H1 (cell line): Measurements from ENCODE around the gene PTPRT. TPM values are rescaled to one million over a fixed set of nuclear protein-coding genes. Genes with fewer than 3 reads are reported as not detected.

Source experiments
- CTCF ChIA-PET: fragments of 300-600 bp; sonication (Branson Sonifier 250); formaldehyde crosslinking; loops from one replicate; lab custom pipeline; 2021; ENCODE audit not compliant: partially characterized antibody; lab: Charles Lee
- POLR2A ChIA-PET: fragments of 300-600 bp; sonication (Branson Sonifier 250); formaldehyde crosslinking; loops from one replicate; lab custom pipeline; 2021; ENCODE audit warnings: inconsistent platforms; ENCODE audit not compliant: partially characterized antibody; lab: Charles Lee
- DNase-seq, 2 experiments: peaks; one replicate each; pipeline versions ENCODE4 v3.0.0 to v3.0.0-alpha.2; 2010 to 2022; ENCODE audit warnings: low spot score in 2 of 2, low read depth in 1 of 2, mixed read lengths in 1 of 2
- FAIRE-seq: peaks from 2 replicates; lab custom pipeline; 2011; peaks lifted over from hg19 to GRCh38; lab: Jason Lieb, UNC
- H2AFZ ChIP-seq: 2 replicates; pipeline ENCODE4 v1.8.1; 2012; ENCODE audit warnings: low read length, inconsistent platforms
- H2AK5ac ChIP-seq: 2 replicates; pipeline ENCODE4 v1.6.1; 2013; ENCODE audit warnings: low read depth, low read length
- H2BK120ac ChIP-seq: replicated peaks from 2 replicates; pipeline ENCODE3; 2013; ENCODE audit warnings: low read depth, low read length, inconsistent platforms
- H2BK12ac ChIP-seq: 2 replicates; pipeline ENCODE4 v1.6.1; 2013; ENCODE audit warnings: low read depth, low read length
- H2BK15ac ChIP-seq: 2 replicates; pipeline ENCODE4 v1.6.1; 2013; ENCODE audit warnings: low read length
- H2BK20ac ChIP-seq: 2 replicates; pipeline ENCODE4 v1.6.1; 2013; ENCODE audit warnings: low read length
- H2BK5ac ChIP-seq: 2 replicates; pipeline ENCODE4 v1.6.1; 2013; ENCODE audit warnings: low read depth, low read length
- H3K14ac ChIP-seq: 2 replicates; pipeline ENCODE4 v1.6.1; 2013; ENCODE audit warnings: inconsistent platforms; ENCODE audit not compliant: insufficient read length
- H3K18ac ChIP-seq: 2 replicates; pipeline ENCODE4 v1.6.1; 2013; ENCODE audit warnings: low read length; ENCODE audit errors: extremely low read depth
- H3K23ac ChIP-seq: 2 replicates; pipeline ENCODE4 v1.6.1; 2013; ENCODE audit warnings: inconsistent platforms; ENCODE audit not compliant: insufficient read length
- H3K23me2 ChIP-seq: 2 replicates; pipeline ENCODE4 v1.6.1; 2013; ENCODE audit warnings: low read depth, low read length
- H3K27ac ChIP-seq: 2 replicates; pipeline ENCODE4 v1.6.1; 2011; ENCODE audit warnings: low read depth, low read length, inconsistent platforms
- H3K27me3 ChIP-seq, 4 experiments: replicated peaks in 1 of 4; 1 replicate in 1 of 4; 2 replicates in 3 of 4; pipeline versions ENCODE4 v1.6.1 to v1.8.1; 2011 to 2013; ENCODE audit warnings: low read length in 3 of 4, mild to moderate bottlenecking in 3 of 4, inconsistent platforms in 2 of 4, mixed read lengths in 2 of 4, moderate library complexity in 1 of 4; ENCODE audit not compliant: control insufficient read depth in 3 of 4, insufficient read depth in 3 of 4; ENCODE audit errors: extremely low read depth in 1 of 4
- H3K36me3 ChIP-seq, 4 experiments: 2 replicates each; pipeline versions ENCODE4 v1.6.1 to v1.8.1; 2011 to 2013; ENCODE audit warnings: mild to moderate bottlenecking in 4 of 4, low read length in 3 of 4, moderate library complexity in 2 of 4, control low read depth in 1 of 4, inconsistent platforms in 1 of 4; ENCODE audit not compliant: insufficient read depth in 4 of 4, control insufficient read depth in 2 of 4
- H3K4ac ChIP-seq: replicated peaks from 2 replicates; pipeline ENCODE3; 2013; ENCODE audit warnings: low read length, low read depth, mixed read lengths, inconsistent platforms; ENCODE audit not compliant: insufficient read length
- H3K4me1 ChIP-seq, 4 experiments: replicated peaks in 1 of 4; 1 replicate in 1 of 4; 2 replicates in 3 of 4; pipeline versions ENCODE4 v1.6.1 to v1.8.1; 2011 to 2013; ENCODE audit warnings: low read length in 3 of 4, inconsistent platforms in 2 of 4, mixed read lengths in 1 of 4; ENCODE audit not compliant: insufficient read depth in 4 of 4, control insufficient read depth in 3 of 4
- H3K4me2 ChIP-seq, 2 experiments: 2 replicates each; pipeline versions ENCODE4 v1.6.1 to v1.8.1; 2011 to 2013; ENCODE audit warnings: low read depth in 2 of 2, low read length in 2 of 2, control low read depth in 1 of 2, inconsistent platforms in 1 of 2, mild to moderate bottlenecking in 1 of 2; ENCODE audit not compliant: insufficient read depth in 1 of 2
- H3K4me3 ChIP-seq, 4 experiments: fragments of 200-600, 300-600 bp in 1 of 4; sonication (generic), shearing (Covaris generic), sonication (Bioruptor Twin) in 1 of 4; 2 replicates each; pipeline versions ENCODE4 v1.5.1 to v1.8.1; 2011 to 2016; ENCODE audit warnings: low read length in 4 of 4, low read depth in 3 of 4, control low read depth in 2 of 4, inconsistent platforms in 2 of 4, mild to moderate bottlenecking in 2 of 4, mixed read lengths in 1 of 4, moderate library complexity in 1 of 4; ENCODE audit not compliant: insufficient read depth in 2 of 4; ENCODE audit errors: extremely low read depth in 1 of 4
- H3K56ac ChIP-seq: replicated peaks from 2 replicates; pipeline ENCODE3; 2013; ENCODE audit warnings: low read depth, mild to moderate bottlenecking, mixed read lengths, low read length, inconsistent platforms; ENCODE audit not compliant: insufficient read length
- H3K79me1 ChIP-seq: 2 replicates; pipeline ENCODE4 v1.6.1; 2013; ENCODE audit warnings: low read depth, low read length, control low read depth
- H3K79me2 ChIP-seq, 2 experiments: 2 replicates each; pipeline versions ENCODE4 v1.6.1 to v1.8.1; 2012 to 2013; ENCODE audit warnings: low read length in 2 of 2, mild to moderate bottlenecking in 2 of 2, inconsistent platforms in 1 of 2; ENCODE audit not compliant: insufficient read depth in 2 of 2, control insufficient read depth in 1 of 2
- H3K9ac ChIP-seq, 4 experiments: replicated peaks in 1 of 4; 1 replicate in 1 of 4; 2 replicates in 3 of 4; pipeline versions ENCODE4 v1.6.1 to v1.8.1; 2011 to 2013; ENCODE audit warnings: low read depth in 3 of 4, low read length in 3 of 4, control low read depth in 2 of 4, mild to moderate bottlenecking in 2 of 4, moderate library complexity in 2 of 4, inconsistent platforms in 1 of 4; ENCODE audit errors: extremely low read depth in 1 of 4
- H3K9me3 ChIP-seq, 2 experiments: 2 replicates each; pipeline versions ENCODE4 v1.6.1 to v1.8.1; 2012 to 2013; ENCODE audit warnings: mild to moderate bottlenecking in 2 of 2, moderate library complexity in 2 of 2, control low read depth in 1 of 2, inconsistent platforms in 1 of 2, low read depth in 1 of 2, low read length in 1 of 2, mixed read lengths in 1 of 2; ENCODE audit not compliant: insufficient read depth in 2 of 2
- H4K20me1 ChIP-seq, 2 experiments: replicated peaks in 1 of 2; 2 replicates each; pipeline versions ENCODE3 to v1.8.1; 2011 to 2013; ENCODE audit warnings: inconsistent platforms in 2 of 2, low read length in 2 of 2, mild to moderate bottlenecking in 1 of 2; ENCODE audit not compliant: insufficient read depth in 2 of 2, control insufficient read depth in 1 of 2
- H4K5ac ChIP-seq: 2 replicates; pipeline ENCODE4 v1.6.1; 2013; ENCODE audit warnings: low read length, low read depth, mixed read lengths, inconsistent platforms; ENCODE audit not compliant: insufficient read length
- H4K8ac ChIP-seq: 2 replicates; pipeline ENCODE4 v1.8.0; 2013; ENCODE audit warnings: mild to moderate bottlenecking, moderate library complexity, low read length, inconsistent platforms; ENCODE audit not compliant: insufficient read depth; ENCODE audit errors: extremely low read depth
- H4K91ac ChIP-seq: replicated peaks from 2 replicates; pipeline ENCODE3; 2013; ENCODE audit warnings: low read length, mixed read lengths, inconsistent platforms; ENCODE audit not compliant: insufficient read length
- BACH1 ChIP-seq: IDR thresholded peaks from 2 replicates; pipeline ENCODE4 v1.6.1; 2012; ENCODE audit warnings: low read length, improper control_type of control experiment
- MAX ChIP-seq: IDR thresholded peaks from 2 replicates; pipeline ENCODE4 v1.6.1; 2012; ENCODE audit warnings: inconsistent platforms
- SIX5 ChIP-seq: IDR thresholded peaks from 2 replicates; pipeline ENCODE4 v1.6.1; 2011; ENCODE audit warnings: mild to moderate bottlenecking, low read depth, low read length
- TBP ChIP-seq: IDR thresholded peaks from 2 replicates; pipeline ENCODE4 v1.6.1; 2011; ENCODE audit warnings: low read depth, low read length, improper control_type of control experiment
- WGBS, 2 experiments: shearing (Covaris generic) in 1 of 2; methylation state at CpG; one replicate each; pipeline versions ENCODE4 v1.1.6 to v1.1.7; 2013 to 2015; ENCODE audit warnings: low lambda C conversion rate in 2 of 2, mixed read lengths in 2 of 2, inconsistent platforms in 1 of 2, low coverage in 1 of 2, missing lambda C conversion rate in 1 of 2; ENCODE audit not compliant: insufficient replicate concordance in 2 of 2, insufficient coverage in 1 of 2, insufficient read length in 1 of 2; ENCODE audit errors: extremely low coverage in 1 of 2, missing lambda C conversion rate in 1 of 2; 5-methylcytosine and 5-hydroxymethylcytosine counted together
- polyA plus RNA-seq, 7 experiments: library from polyadenylated mRNA; depleted of rRNA in 3 of 7; stranded (reverse) in 5 of 7; unstranded in 2 of 7; fragments of >200 nt in 5 of 7; fragments of 200-250 nt in 2 of 7; gene quantifications; 1 replicate in 5 of 7; 2 replicates in 1 of 7; 4 replicates in 1 of 7; pipeline versions ENCODE4 v1.2.1 to v1.2.3, GENCODE V29; 2011 to 2013; ENCODE audit warnings: missing spikeins in 2 of 7, mixed read lengths in 2 of 7
- total RNA-seq: library from RNA; stranded (reverse); fragmentation: NEBNext Ultra II Directional; extraction: Animal tissue kit (Norgen Biotek cat#: 25700); gene quantifications from 2 replicates; pipeline ENCODE4 v1.2.1, GENCODE V29; 2021

The PTPRT gene
- total and polyA plus RNA-seq, 2 of the 8 experiments (the other 6 are each of a cell fraction or from before 2014, with no cell fraction given) = 0.33 to 1.8 TPM

- no peaks in the 10 kb centered on the region for H3K27me3 ChIP-seq
- no peak overlapping the region for H3K14ac ChIP-seq
- no peak overlapping the region for H3K4me3 ChIP-seq
- no peaks in the 10 kb centered on the region for H4K20me1 ChIP-seq
- H2BK12ac ChIP-seq = no peak overlapping the region
- H3K9ac ChIP-seq = no peak overlapping the region
- H3K79me1 ChIP-seq = no peaks in the 10 kb centered on the region
- no peaks in the 10 kb centered on the region for H3K79me2 ChIP-seq
- no peaks in the 10 kb centered on the region for H3K23me2 ChIP-seq
- H3K27ac ChIP-seq = no peak overlapping the region
- 88% methylated on average over 5 of the region's 5 CpGs; no CpG with 5 or more reads in 1 of the 2 experiments for WGBS, 2 experiments
- H4K5ac ChIP-seq = no peak overlapping the region
- CTCF ChIA-PET = interaction anchor here (1.3 kb wide), 1 partner anchor 26 kb away, joined by 3 read pairs; no protein-coding TSS in a partner anchor
- H4K91ac ChIP-seq = no peak overlapping the region
- FAIRE-seq = no peak
- no peaks in the 10 kb centered on the region; a peak in 1 of 7 replicates for H3K4me1 ChIP-seq
- DNase-seq = no peak
- TF ChIP-seq TBP (no peak), BACH1 (peak; percentile 62), SIX5 (no peak), MAX (no peak)
- TF ChIP-seq, all 59 proteins: peak for 1
- H3K9me3 ChIP-seq = no peaks in the 10 kb centered on the region
- H2AK5ac ChIP-seq = no peak overlapping the region
- POLR2A ChIA-PET = no interaction called here
- no peak overlapping the region for H3K56ac ChIP-seq
- no peak overlapping the region for H3K4ac ChIP-seq
- H3K23ac ChIP-seq = no peak overlapping the region
- no peak overlapping the region for H2BK15ac ChIP-seq
- no peak overlapping the region for H2BK5ac ChIP-seq
- H2BK120ac ChIP-seq = no peak overlapping the region
- H2AFZ ChIP-seq = no peak overlapping the region
- no peak overlapping the region for H4K8ac ChIP-seq
- H3K18ac ChIP-seq = no peak overlapping the region
- H2BK20ac ChIP-seq = no peak overlapping the region
- H3K36me3 ChIP-seq = no peaks in the 10 kb centered on the region
- H3K4me2 ChIP-seq = no peak overlapping the region
These were observed 182.2 kb downstream of the PTPRT start for GRCh38 chr20:43007525-43007924.
